GM12878 (cell line): Measurements from ENCODE around the gene POLK. TPM values are rescaled to one million over a fixed set of nuclear protein-coding genes. Genes with fewer than 3 reads are reported as not detected.

ENCODE experiments used
- ATAC-seq: fragments of 200-7000 bp; cut with Tn5 transposase; 3 replicates; pipeline ENCODE4 v1.9.1; 2020; ENCODE audit warnings: mild to moderate bottlenecking, moderate library complexity
- BruUV-seq: library from RNA; stranded (reverse); fragments of 400-500 nt; replicated peaks from 2 replicates; lab custom pipeline; 2021; lab: Mats Ljungman, UMichigan
- CTCF ChIA-PET: fragments of 300-600 bp; sonication (Branson Sonifier 250); formaldehyde crosslinking; extraction: SDS; loops from one replicate; lab custom pipeline; 2021; ENCODE audit warnings: inconsistent platforms; lab: Yijun Ruan, JAX
- POLR2A ChIA-PET: fragments of 350-600 bp; formaldehyde crosslinking; extraction: SDS; loops from one replicate; lab custom pipeline; 2021; ENCODE audit warnings: inconsistent platforms; lab: Charles Lee
- RAD21 ChIA-PET: fragments of 300-600 bp; sonication (Branson Sonifier 250); formaldehyde crosslinking; loops from one replicate; lab custom pipeline; 2023; ENCODE audit warnings: antibody characterized with exemption; ENCODE audit not compliant: unreplicated experiment; lab: Charles Lee
- SMC1A ChIA-PET: fragments of 300-600 bp; sonication (Branson Sonifier 250); formaldehyde crosslinking; loops from one replicate; lab custom pipeline; 2023; ENCODE audit not compliant: unreplicated experiment, uncharacterized antibody; lab: Charles Lee
- DNase-seq: peaks from one replicate; pipeline ENCODE4 v3.0.0-alpha.2; 2011; ENCODE audit warnings: low read depth, low spot score
- FAIRE-seq: peaks from 3 replicates; lab custom pipeline; 2011; peaks lifted over from hg19 to GRCh38; lab: Jason Lieb, UNC
- H2AFZ ChIP-seq: 2 replicates; pipeline ENCODE4 v1.6.0; 2011; ENCODE audit warnings: low read depth, low read length, control low read depth; ENCODE audit not compliant: control insufficient read depth
- H3K27ac ChIP-seq: 2 replicates; pipeline ENCODE4 v1.5.1; 2011; ENCODE audit warnings: control low read depth; ENCODE audit not compliant: control insufficient read depth, insufficient read depth
- H3K27me3 ChIP-seq, 2 experiments: replicated peaks in 1 of 2; 2 replicates each; pipeline versions ENCODE4 v1.6.0 to v1.6.1; 2011; ENCODE audit warnings: low read length in 1 of 2; ENCODE audit not compliant: control insufficient read depth in 2 of 2, insufficient read depth in 2 of 2
- H3K36me3 ChIP-seq, 2 experiments: 2 replicates each; pipeline ENCODE4 v1.5.1; 2011; ENCODE audit warnings: low read length in 1 of 2; ENCODE audit not compliant: control insufficient read depth in 2 of 2, insufficient read depth in 2 of 2
- H3K4me1 ChIP-seq: 2 replicates; pipeline ENCODE4 v1.6.1; 2011; ENCODE audit warnings: mild to moderate bottlenecking, low read length, moderate library complexity, mixed read lengths; ENCODE audit not compliant: control insufficient read depth, insufficient read depth
- H3K4me2 ChIP-seq: 2 replicates; pipeline ENCODE4 v1.6.0; 2011; ENCODE audit warnings: control low read depth; ENCODE audit not compliant: control insufficient read depth, insufficient read depth
- H3K4me3 ChIP-seq: fragments of 200-600 bp; sonication (generic); 2 replicates; pipeline ENCODE4 v1.5.1; 2016
- H3K79me2 ChIP-seq: 2 replicates; pipeline ENCODE4 v1.6.0; 2011; ENCODE audit warnings: low read length; ENCODE audit not compliant: control insufficient read depth, insufficient read depth
- H3K9ac ChIP-seq: 2 replicates; pipeline ENCODE4 v1.8.0; 2011; ENCODE audit warnings: low read length, control low read depth, mixed read lengths; ENCODE audit not compliant: control insufficient read depth, insufficient read depth
- H3K9me3 ChIP-seq: replicated peaks from 3 replicates; pipeline ENCODE4 v1.5.1; 2011; ENCODE audit warnings: mild to moderate bottlenecking, low read length; ENCODE audit not compliant: control insufficient read depth, insufficient read depth
- H4K20me1 ChIP-seq: 2 replicates; pipeline ENCODE4 v1.6.0; 2011; ENCODE audit not compliant: control insufficient read depth, insufficient read depth
- CUX1 ChIP-seq: IDR thresholded peaks from 2 replicates; pipeline ENCODE4 v1.6.1; 2012; ENCODE audit warnings: improper control_type of control experiment, low read depth, low read length; ENCODE audit not compliant: insufficient replicate concordance
- EP300 ChIP-seq, 2 experiments: fragments of 150-350 bp in 1 of 2; IDR thresholded peaks; 2 replicates each; pipeline ENCODE4 v1.6.1; 2011 to 2012; ENCODE audit warnings: low read depth in 2 of 2, low read length in 2 of 2, borderline replicate concordance in 1 of 2, improper control_type of control experiment in 1 of 2, inconsistent platforms in 1 of 2; ENCODE audit not compliant: control insufficient read depth in 1 of 2
- KAT2A ChIP-seq: conservative IDR thresholded peaks from 2 replicates; pipeline ENCODE4 v1.6.1; 2011; ENCODE audit warnings: low read depth, low read length; ENCODE audit not compliant: control insufficient read depth
- NRF1 ChIP-seq: conservative IDR thresholded peaks from 2 replicates; pipeline ENCODE4 v1.6.1; 2011; ENCODE audit warnings: mild to moderate bottlenecking, low read depth, low read length, improper control_type of control experiment
- TCF7 ChIP-seq: IDR thresholded peaks from 2 replicates; pipeline ENCODE4 v1.6.1; 2014; ENCODE audit warnings: antibody characterized with exemption, borderline replicate concordance
- ZNF274 ChIP-seq: IDR thresholded peaks from one replicate; pipeline ENCODE4 v1.8.0; 2011; ENCODE audit not compliant: insufficient read length, insufficient read depth
- ZSCAN29 ChIP-seq: fragments of 450-650 bp; IDR thresholded peaks from 2 replicates; pipeline ENCODE4 v1.6.1; 2017; ENCODE audit warnings: mild to moderate bottlenecking, moderate library complexity
- WGBS: methylation state at CpG from one replicate; pipeline ENCODE4 v1.1.6; 2016; ENCODE audit warnings: low lambda C conversion rate; ENCODE audit not compliant: insufficient replicate concordance, insufficient coverage; ENCODE audit errors: missing lambda C conversion rate; 5-methylcytosine and 5-hydroxymethylcytosine counted together
- in situ Hi-C: fragments of 300-500 bp; cut with MboI; formaldehyde crosslinking; loops from 9 replicates; pipeline ENCODE4 v1.14.3; 2018; ENCODE audit warnings: mixed read lengths
- intact Hi-C: fragments of 100-400 bp; cut with micrococcal nuclease; formaldehyde crosslinking; loops from one replicate; pipeline ENCODE4 v1.14.2; 2022; ENCODE audit not compliant: unreplicated experiment
- polyA plus RNA-seq, 11 experiments: library from polyadenylated mRNA; depleted of rRNA in 4 of 11; unstranded in 6 of 11; stranded (reverse) in 5 of 11; fragments of >200 nt; fragmentation: Nextera tagmentation in 4 of 11; fragmentation: Illumina TruSeq in 1 of 11; extraction: Ambion mirVana in 4 of 11; extraction: Trizol in 1 of 11; gene quantifications; 1 replicate in 1 of 11; 2 replicates in 10 of 11; pipeline versions ENCODE4 v1.2.1 to v1.2.3, GENCODE V29; 2011 to 2016; ENCODE audit warnings: inconsistent platforms in 2 of 11, missing spikeins in 2 of 11, low read depth in 1 of 11
- total RNA-seq, 4 experiments: library from RNA; depleted of rRNA in 3 of 4; stranded (reverse); fragments of >200 nt in 3 of 4; fragmentation: Illumina TruSeq in 1 of 4; extraction: Trizol in 1 of 4; gene quantifications; 2 replicates each; pipeline versions ENCODE4 v1.2.1 to v1.2.3, GENCODE V29; 2013 to 2021
- TF ChIP-seq, protein P1 (sequence below): fragments of 450-650 bp; IDR thresholded peaks from 2 replicates; pipeline ENCODE4 v1.6.1; 2017; ENCODE audit warnings: borderline replicate concordance
- TF ChIP-seq, protein P2 (sequence below): fragments of 450-650 bp; IDR thresholded peaks from 2 replicates; pipeline ENCODE4 v1.6.1; 2017; ENCODE audit warnings: antibody characterized with exemption, mild to moderate bottlenecking, moderate library complexity

POLK gene
- total and polyA plus RNA-seq, 10 of the 15 experiments (the other 5 are each of a cell fraction or from before 2014, with no cell fraction given) = 10.4 to 47.6 (median 29.0) TPM

- SMC1A ChIA-PET = no interaction called here
- 79% methylated on average over 2 of the region's 2 CpGs for WGBS
- no peak for FAIRE-seq
- Histone ChIP-seq H2AFZ (no peak overlapping the region), H4K20me1 (no peaks in the 10 kb centered on the region), H3K4me3 (no peak overlapping the region), H3K9me3 (no peaks in the 10 kb centered on the region), H3K36me3 (no peaks in the 10 kb centered on the region), H3K79me2 (no peaks in the 10 kb centered on the region), H3K4me2 (no peak overlapping the region), H3K27ac (no peak overlapping the region), H3K4me1 (no peaks in the 10 kb centered on the region), H3K9ac (no peak overlapping the region), H3K27me3 (no peaks in the 10 kb centered on the region)
- ATAC-seq = no peak
- RAD21 ChIA-PET = no interaction called here
- in situ Hi-C loops = no loop called here
- TF ChIP-seq, protein P1, sequence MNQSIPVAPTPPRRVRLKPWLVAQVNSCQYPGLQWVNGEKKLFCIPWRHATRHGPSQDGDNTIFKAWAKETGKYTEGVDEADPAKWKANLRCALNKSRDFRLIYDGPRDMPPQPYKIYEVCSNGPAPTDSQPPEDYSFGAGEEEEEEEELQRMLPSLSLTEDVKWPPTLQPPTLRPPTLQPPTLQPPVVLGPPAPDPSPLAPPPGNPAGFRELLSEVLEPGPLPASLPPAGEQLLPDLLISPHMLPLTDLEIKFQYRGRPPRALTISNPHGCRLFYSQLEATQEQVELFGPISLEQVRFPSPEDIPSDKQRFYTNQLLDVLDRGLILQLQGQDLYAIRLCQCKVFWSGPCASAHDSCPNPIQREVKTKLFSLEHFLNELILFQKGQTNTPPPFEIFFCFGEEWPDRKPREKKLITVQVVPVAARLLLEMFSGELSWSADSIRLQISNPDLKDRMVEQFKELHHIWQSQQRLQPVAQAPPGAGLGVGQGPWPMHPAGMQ = no peak
- TF ChIP-seq CUX1 (no peak), ZSCAN29 (no peak), EP300 (IDR thresholded peaks at IDR 0.05; ENCODE audit: borderline replicate concordance in 1 of 2, control insufficient read depth in 1 of 2, low read depth in 2 of 2, low read length in 2 of 2) (no peak), KAT2A (no peak), NRF1 (no peak), ZNF274 (no peak), TCF7 (no peak)
- TF ChIP-seq, protein P2, sequence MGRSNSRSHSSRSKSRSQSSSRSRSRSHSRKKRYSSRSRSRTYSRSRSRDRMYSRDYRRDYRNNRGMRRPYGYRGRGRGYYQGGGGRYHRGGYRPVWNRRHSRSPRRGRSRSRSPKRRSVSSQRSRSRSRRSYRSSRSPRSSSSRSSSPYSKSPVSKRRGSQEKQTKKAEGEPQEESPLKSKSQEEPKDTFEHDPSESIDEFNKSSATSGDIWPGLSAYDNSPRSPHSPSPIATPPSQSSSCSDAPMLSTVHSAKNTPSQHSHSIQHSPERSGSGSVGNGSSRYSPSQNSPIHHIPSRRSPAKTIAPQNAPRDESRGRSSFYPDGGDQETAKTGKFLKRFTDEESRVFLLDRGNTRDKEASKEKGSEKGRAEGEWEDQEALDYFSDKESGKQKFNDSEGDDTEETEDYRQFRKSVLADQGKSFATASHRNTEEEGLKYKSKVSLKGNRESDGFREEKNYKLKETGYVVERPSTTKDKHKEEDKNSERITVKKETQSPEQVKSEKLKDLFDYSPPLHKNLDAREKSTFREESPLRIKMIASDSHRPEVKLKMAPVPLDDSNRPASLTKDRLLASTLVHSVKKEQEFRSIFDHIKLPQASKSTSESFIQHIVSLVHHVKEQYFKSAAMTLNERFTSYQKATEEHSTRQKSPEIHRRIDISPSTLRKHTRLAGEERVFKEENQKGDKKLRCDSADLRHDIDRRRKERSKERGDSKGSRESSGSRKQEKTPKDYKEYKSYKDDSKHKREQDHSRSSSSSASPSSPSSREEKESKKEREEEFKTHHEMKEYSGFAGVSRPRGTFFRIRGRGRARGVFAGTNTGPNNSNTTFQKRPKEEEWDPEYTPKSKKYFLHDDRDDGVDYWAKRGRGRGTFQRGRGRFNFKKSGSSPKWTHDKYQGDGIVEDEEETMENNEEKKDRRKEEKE = no peak
- CTCF ChIA-PET = interaction anchor here (1.5 kb wide), 1 partner anchor 19 kb away, joined by 4 read pairs; no protein-coding TSS in a partner anchor
- no TSS peak for BruUV-seq
- intact Hi-C loops = no loop called here
- no peak for DNase-seq
- POLR2A ChIA-PET = no interaction called here
Observed at GRCh38 chr5:75640826-75641225, 129.1 kb downstream of the POLK start.
